Limb (tissue), 2 donors: ENCODE results near the gene NAGLU.

ENCODE experiments used
- DNase-seq, 2 donors: peaks; one replicate each; pipeline ENCODE4 v3.0.0-alpha.2; 2016; ENCODE audit errors: extremely low spot score in 2 of 2

NAGLU gene

GRCh38 chr17:42564815-42565522, 28.9 kb downstream of the NAGLU start:
- DNase-seq: no peak

- no peak for DNase-seq
Observed at GRCh38 chr17:42565523-42566214, 29.6 kb downstream of the NAGLU start.

GRCh38 chr17:42566215-42566882, 30.3 kb downstream of the NAGLU start:
- DNase-seq: no peak

GRCh38 chr17:42566883-42567573, 31.0 kb downstream of the NAGLU start, which contains the start of gene MLX:
Gene MLX (plus strand): TSS chr17:42567100. CDS start chr17:42567125, 25 bp downstream.
- peak; percentile 94 to 95 for DNase-seq

DNA sequence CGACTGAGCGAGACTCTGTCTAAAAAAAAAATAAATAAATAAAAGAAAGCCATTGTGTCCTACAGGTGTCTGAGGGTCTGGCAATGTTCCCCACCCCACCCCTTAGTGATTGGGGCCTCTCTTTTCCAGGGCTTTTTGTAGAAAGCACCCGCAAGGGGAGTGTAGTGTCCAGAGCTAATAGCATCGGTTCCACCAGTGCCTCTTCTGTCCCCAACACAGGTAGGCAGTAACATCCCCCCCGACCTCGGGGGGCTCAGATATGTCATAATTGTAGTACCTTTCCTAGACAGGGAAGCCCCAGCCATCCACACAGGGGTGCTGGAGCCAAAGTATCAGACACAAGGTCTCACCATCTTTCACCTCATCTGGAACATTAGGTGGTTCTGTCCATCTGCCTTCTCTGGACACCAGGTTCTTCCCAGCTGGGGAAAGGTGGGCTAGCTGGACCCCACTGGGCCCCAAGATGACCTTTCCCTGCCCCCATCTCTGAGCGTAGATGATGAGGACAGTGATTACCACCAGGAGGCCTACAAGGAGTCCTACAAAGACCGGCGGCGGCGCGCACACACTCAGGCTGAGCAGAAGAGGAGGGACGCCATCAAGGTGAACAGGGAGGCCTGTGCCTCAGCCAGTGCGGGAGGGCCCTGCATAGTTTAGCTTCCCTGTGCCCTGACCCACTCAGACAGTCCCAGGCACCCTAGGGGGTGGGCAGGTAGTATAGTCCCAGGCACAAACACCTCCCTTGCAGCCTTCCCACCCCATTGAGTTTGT, 32.5 kb downstream of the NAGLU start:
- no peak for DNase-seq

- DNase-seq: no peak
Observed at GRCh38 chr17:42571435-42572225, 35.6 kb downstream of the NAGLU start.

GRCh38 chr17:42573095-42573494, 37.1 kb downstream of the NAGLU start:
- no peak for DNase-seq

GRCh38 chr17:42574463-42574862, 38.4 kb downstream of the NAGLU start:
- DNase-seq: no peak

- DNase-seq: no peak
Observed at GRCh38 chr17:42577140-42577531, 41.1 kb downstream of the NAGLU start.

GRCh38 chr17:42577532-42578281, 41.7 kb downstream of the NAGLU start, which contains the start of gene PSMC3IP:
Gene PSMC3IP (minus strand): TSS chr17:42577729. CDS start chr17:42577686, 43 bp downstream.
- peak; percentile 94 to 95 for DNase-seq

- peak; percentile 79 to 85 for DNase-seq
Observed at GRCh38 chr17:42578282-42578869, 42.3 kb downstream of the NAGLU start.

DNA sequence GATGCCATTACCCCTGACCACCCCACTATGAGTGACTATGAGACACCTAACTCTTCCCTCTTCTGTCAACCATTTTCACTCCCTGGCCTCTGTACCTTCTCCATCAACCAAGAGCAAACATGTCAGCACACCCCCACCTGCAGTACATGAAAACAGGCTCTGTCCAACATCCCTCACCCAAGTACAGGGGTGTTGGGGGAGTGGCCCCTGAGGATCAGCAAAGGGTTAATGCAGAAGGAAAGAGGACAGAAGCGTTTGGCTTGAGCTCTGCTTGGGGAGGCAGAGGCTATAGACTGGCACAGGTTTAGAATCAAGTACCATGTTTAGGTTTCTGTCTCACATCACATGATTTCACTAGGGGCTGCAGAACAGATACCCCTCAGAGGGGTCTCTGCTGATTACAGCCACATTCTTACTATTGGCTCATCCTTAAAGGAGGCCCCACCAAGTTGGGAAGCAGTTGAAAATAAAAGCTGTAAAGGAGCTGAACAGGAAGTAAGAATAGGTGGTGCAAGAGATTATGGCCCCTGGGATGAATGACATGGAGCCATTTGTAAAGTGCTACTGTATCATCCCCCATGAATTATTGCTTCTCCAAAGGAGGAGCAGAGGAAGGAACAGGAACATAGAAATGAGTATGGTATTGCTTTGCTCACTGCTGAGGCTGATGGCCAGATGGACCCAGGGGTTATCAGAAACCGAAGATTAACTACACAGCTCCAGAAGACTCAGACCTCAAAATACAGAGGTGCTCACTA, 43.9 kb downstream of the NAGLU start:
- DNase-seq: no peak

DNA sequence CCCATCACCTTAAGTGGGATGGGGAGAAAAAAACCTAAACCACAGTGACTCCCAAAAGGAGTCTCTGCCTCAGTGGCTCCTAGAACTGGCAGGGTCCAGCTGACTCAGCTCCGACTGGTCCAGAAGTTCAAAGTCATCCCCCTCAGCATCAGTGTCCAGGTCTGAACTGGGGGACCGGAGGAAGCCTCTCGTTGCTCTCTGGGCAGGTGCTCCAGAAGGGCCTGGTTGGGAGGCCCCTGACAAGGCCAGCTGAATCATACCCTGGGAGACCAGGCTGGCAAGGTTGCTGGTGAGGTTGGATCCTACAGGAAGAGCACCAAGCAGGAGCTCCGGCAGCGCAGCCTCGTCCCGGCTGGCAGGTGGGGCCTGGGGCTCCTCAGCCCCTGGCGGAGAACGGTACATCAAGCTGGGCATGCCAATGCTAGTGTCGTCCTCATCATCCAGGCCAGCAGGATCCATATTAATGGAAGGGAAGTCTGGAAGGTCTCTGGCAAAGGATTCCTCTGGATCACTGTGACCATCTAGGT, 45.8 kb downstream of the NAGLU start:
- DNase-seq: no peak

GRCh38 chr17:42584880-42585279, 48.8 kb downstream of the NAGLU start:
- DNase-seq: no peak

GRCh38 chr17:42585353-42585752, 49.3 kb downstream of the NAGLU start:
- DNase-seq: no peak

GRCh38 chr17:42586514-42587230, 50.6 kb downstream of the NAGLU start:
- DNase-seq: no peak

DNA sequence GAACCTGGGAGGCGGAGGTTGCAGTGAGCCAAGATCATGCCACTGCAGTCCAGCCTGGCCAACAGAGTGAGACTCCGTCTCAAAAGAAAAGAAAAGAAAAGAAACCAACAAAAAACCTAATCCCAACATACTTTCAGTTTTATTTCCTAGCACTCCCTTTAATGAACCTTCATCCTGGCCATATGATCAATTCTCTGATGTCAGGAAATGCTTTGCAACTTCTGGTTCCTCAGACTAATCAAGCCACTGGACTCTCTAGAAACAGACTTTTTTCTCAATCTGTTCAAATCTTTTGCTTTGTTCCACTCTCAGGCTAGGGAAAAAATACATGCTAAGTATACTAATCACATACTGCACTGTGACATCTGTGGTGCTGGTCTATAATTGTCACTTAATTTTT, 54.8 kb downstream of the NAGLU start:
- no peak for DNase-seq
